ENCODE results near the gene PHACTR1. TPM values are rescaled to one million over a fixed set of nuclear protein-coding genes. Genes with fewer than 3 reads are reported as not detected.

Gene PHACTR1
- total and polyA plus RNA-seq, 3 donors from 2014 or later: 5.1 to 7.6 (median 6.5) TPM

- Histone ChIP-seq H3K4me3 (no peak overlapping the region), H3K9me3 (no peaks in the 10 kb centered on the region), H3K27me3 (no peaks in the 10 kb centered on the region), H3K36me3 (ENCODE audit: low read depth, missing control alignments) (no peaks in the 10 kb centered on the region), H3K4me1 (no peaks in the 10 kb centered on the region), H3K27ac (no peak overlapping the region)
- DNase-seq: no peak
- TF ChIP-seq POLR2A (IDR thresholded peaks at IDR 0.05): no peak
- no peak for TF ChIP-seq CTCF (IDR thresholded peaks at IDR 0.05)
- intact Hi-C loops (cut with DNase I; ENCODE audit: low total_unique reads): no loop called here
- WGBS, 2 donors: 88 to 95% methylated on average over 11 of the region's 11 CpGs
Measured at GRCh38 chr6:13304580-13305260, 588.2 kb downstream of the PHACTR1 start.

DNA sequence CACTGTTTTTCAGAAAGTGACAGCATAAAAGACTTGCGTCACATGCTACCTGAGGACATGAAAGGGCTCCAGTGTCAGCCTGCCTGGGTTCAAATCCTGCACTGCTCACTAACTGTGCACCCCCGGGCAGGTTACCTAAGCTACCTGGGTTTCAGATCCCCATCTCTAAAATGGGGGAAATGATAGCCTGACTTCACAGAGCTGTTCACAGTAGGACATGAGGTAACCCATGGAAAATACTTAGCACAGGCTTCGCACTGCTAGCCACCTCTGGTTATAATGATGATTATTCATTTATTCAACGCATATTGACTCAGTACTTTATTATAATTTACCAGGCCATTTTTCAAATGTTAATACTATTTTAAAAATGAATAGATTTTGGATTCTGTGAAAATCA, 588.7 kb downstream of the PHACTR1 start:
- Histone ChIP-seq H3K27me3 (no peaks in the 10 kb centered on the region), H3K4me1 (no peaks in the 10 kb centered on the region), H3K9me3 (no peaks in the 10 kb centered on the region), H3K36me3 (ENCODE audit: low read depth, missing control alignments) (no peaks in the 10 kb centered on the region), H3K27ac (no peak overlapping the region), H3K4me3 (no peak overlapping the region)
- TF ChIP-seq POLR2A (IDR thresholded peaks at IDR 0.05) (no peak), CTCF (IDR thresholded peaks at IDR 0.05) (no peak)
- WGBS, 2 donors: 75 to 97% methylated on average over 3 to 4 of the region's 4 CpGs
- no peak for DNase-seq
- intact Hi-C loops (cut with DNase I; ENCODE audit: low total_unique reads): no loop called here

DNA sequence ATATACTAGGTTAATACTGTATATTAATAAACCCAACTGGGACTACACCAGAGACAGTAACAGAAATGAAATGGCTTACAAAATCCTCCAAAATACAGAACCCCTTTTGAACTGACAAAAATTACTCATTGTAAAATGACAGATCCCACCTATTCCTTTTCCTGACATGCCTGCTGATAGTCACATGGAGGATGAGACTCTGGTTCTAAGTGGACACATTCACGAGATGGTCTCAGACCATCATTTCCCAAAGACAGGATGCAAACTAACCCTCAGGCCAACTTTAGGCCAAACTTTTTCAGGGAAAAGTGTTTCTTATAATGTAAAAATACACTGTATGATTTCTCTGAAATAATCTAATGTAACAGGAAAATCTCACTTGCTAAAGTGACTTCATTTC, 589.2 kb downstream of the PHACTR1 start:
- 78 to 94% methylated on average over 1 of the region's 1 CpG for WGBS, 2 donors
- Histone ChIP-seq H3K9me3 (no peaks in the 10 kb centered on the region), H3K4me3 (no peak overlapping the region), H3K36me3 (ENCODE audit: low read depth, missing control alignments) (no peaks in the 10 kb centered on the region), H3K27me3 (no peaks in the 10 kb centered on the region), H3K4me1 (no peaks in the 10 kb centered on the region), H3K27ac (no peak overlapping the region)
- no peak for TF ChIP-seq CTCF (IDR thresholded peaks at IDR 0.05)
- TF ChIP-seq POLR2A (IDR thresholded peaks at IDR 0.05): no peak
- no peak for DNase-seq
- intact Hi-C loops (cut with DNase I; ENCODE audit: low total_unique reads): no loop called here

- no peaks in the 10 kb centered on the region for H3K9me3 ChIP-seq
- no peaks in the 10 kb centered on the region for H3K27me3 ChIP-seq
- no peak overlapping the region for H3K27ac ChIP-seq
- TF ChIP-seq CTCF (IDR thresholded peaks at IDR 0.05) (no peak), POLR2A (IDR thresholded peaks at IDR 0.05) (no peak)
- no peaks in the 10 kb centered on the region for H3K36me3 ChIP-seq (ENCODE audit: low read depth, missing control alignments)
- WGBS, 2 donors: 89 to 93% methylated on average over 7 of the region's 7 CpGs
- no peaks in the 10 kb centered on the region for H3K4me1 ChIP-seq
- no peak overlapping the region for H3K4me3 ChIP-seq
- no peak for DNase-seq
- intact Hi-C loops (cut with DNase I; ENCODE audit: low total_unique reads): no loop called here
Measured at GRCh38 chr6:13307508-13307995, 591.0 kb downstream of the PHACTR1 start.

GRCh38 chr6:13308332-13308731, 591.8 kb downstream of the PHACTR1 start:
- Histone ChIP-seq H3K4me3 (no peak overlapping the region), H3K9me3 (no peaks in the 10 kb centered on the region), H3K4me1 (no peaks in the 10 kb centered on the region), H3K27ac (no peak overlapping the region), H3K27me3 (no peaks in the 10 kb centered on the region), H3K36me3 (ENCODE audit: low read depth, missing control alignments) (no peaks in the 10 kb centered on the region)
- 86 to 87% methylated on average over 1 of the region's 1 CpG for WGBS, 2 donors
- intact Hi-C loops (cut with DNase I; ENCODE audit: low total_unique reads): no loop called here
- DNase-seq: no peak
- TF ChIP-seq POLR2A (IDR thresholded peaks at IDR 0.05) (no peak), CTCF (IDR thresholded peaks at IDR 0.05) (no peak)

Measured in testis (tissue), 3 donors.